IPS-NIHi7 (cell line): Measurements from ENCODE around the gene PLK3.
"Not testable (repeated sequence)": the region's sequence is repeated elsewhere in the genome, so short reads cannot be mapped to it uniquely, and the experiment has no call there.

Experiments
- DNase-seq: peaks from one replicate; pipeline ENCODE4 v3.0.0; 2012; ENCODE audit warnings: mixed read lengths; ENCODE audit errors: extremely low spot score

Gene PLK3

GRCh38 chr1:44787506-44787905, 12.7 kb upstream of the PLK3 start:
- DNase-seq = no peak

GRCh38 chr1:44788120-44788860, 11.9 kb upstream of the PLK3 start, which contains the start of gene BEST4:
Gene BEST4, minus strand, starts transcription at chr1:44788170. Its CDS starts 465 bp downstream, at chr1:44787705.
- DNase-seq = no peak

- DNase-seq = no peak
Observed at GRCh38 chr1:44790968-44791801, 9.0 kb upstream of the PLK3 start.

GRCh38 chr1:44792736-44793502, 7.3 kb upstream of the PLK3 start:
- no peak for DNase-seq

GRCh38 chr1:44797886-44798285, 2.3 kb upstream of the PLK3 start:
- not testable (repeated sequence) for DNase-seq

- no peak for DNase-seq
Observed at GRCh38 chr1:44798481-44799365, 1.5 kb upstream of the PLK3 start.

- no peak for DNase-seq
Observed at GRCh38 chr1:44801491-44802305, 1.5 kb downstream of the PLK3 start.

- DNase-seq = no peak
Observed at GRCh38 chr1:44802306-44803061, 2.3 kb downstream of the PLK3 start.

GRCh38 chr1:44803062-44803311, 2.8 kb downstream of the PLK3 start:
- no peak for DNase-seq

GRCh38 chr1:44803312-44804095, 3.3 kb downstream of the PLK3 start:
- DNase-seq = no peak

- DNase-seq = no peak
Observed at GRCh38 chr1:44805311-44806024, 5.3 kb downstream of the PLK3 start.

- no peak for DNase-seq
Observed at GRCh38 chr1:44806025-44806703, 6.0 kb downstream of the PLK3 start.

- no peak for DNase-seq
Observed at GRCh38 chr1:44806704-44807363, 6.7 kb downstream of the PLK3 start, which contains the start of gene DYNLT4. Gene DYNLT4, minus strand, starts transcription at chr1:44807351. Its CDS starts 683 bp downstream, at chr1:44806668.

- peak; percentile 66 for DNase-seq
Observed at GRCh38 chr1:44807364-44808062, 7.3 kb downstream of the PLK3 start.

- peak; percentile 80 for DNase-seq
Observed at GRCh38 chr1:44808063-44808937, 8.1 kb downstream of the PLK3 start, which contains the start of gene BTBD19. Gene BTBD19, plus strand, starts transcription at chr1:44808523. Its CDS starts 298 bp downstream, at chr1:44808821.
